GM21360 (cell line): ENCODE data around the gene ANO10.

Experiments
- ATAC-seq: cut with Tn5 transposase; IDR thresholded peaks from one replicate; pipeline ENCODE4 v1.9.1; 2021; ENCODE audit warnings: mild to moderate bottlenecking, moderate library complexity; ENCODE audit not compliant: unreplicated experiment

ANO10 gene

DNA sequence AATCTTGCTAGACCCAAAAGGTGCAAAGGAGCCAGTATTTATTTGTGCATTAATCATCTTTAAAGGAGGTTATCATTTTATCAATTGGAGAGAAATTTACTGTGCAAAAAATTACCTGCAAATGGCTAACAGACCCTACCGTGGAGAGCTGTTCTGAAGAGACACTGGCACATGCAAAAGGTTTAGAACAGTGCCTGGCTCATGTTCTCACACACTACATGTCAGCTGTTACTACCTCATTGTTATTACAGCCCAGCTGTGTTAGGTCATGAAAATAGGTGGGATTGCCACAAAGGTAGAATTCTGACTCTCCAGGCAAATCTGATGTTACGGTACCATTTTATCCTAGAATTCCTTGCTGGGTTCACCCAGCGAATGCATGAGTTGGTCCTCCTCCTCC is 198.2 kb downstream of the ANO10 start:
- no peak for ATAC-seq

DNA sequence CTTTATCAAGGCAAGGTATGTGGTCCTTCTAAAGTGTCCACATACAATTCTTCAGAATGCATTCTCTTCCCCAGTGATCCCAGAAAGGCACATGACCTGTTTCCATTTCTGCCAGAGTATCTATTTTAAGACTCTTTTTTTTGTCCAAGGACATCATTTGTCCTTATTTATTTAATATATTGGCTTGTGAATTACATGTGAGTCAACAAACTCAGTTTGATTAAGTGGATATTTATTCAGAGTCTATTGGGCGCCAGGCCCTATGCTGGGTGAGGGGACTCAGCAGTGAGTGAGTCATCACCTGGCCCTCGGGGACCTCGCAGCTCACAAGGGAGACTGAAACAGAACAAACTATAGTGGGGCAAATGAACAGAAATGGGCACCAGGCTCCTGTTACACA is 198.7 kb downstream of the ANO10 start:
- no peak for ATAC-seq

GRCh38 chr3:43418601-43419272 is 203.1 kb downstream of the ANO10 start:
- no peak for ATAC-seq

DNA sequence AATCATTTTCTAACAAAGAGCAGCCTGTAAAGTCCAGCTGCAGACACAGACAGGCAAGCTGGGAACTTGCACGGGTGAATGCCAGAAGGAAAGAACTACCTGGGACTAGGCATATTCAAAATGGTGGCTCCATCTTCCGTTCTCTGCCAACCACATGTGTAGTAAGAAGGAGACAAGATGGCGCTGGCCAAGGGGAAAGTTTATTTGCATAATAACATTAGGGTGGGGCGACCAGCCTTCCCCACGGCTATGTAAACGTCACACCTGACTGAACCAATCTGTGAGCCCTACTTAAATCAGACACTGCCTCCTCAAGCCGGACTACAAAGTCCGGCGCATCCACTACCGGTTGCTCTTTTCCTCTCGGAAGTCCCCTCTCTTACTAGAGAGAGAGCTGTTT is 204.7 kb downstream of the ANO10 start:
- ATAC-seq = no peak

DNA sequence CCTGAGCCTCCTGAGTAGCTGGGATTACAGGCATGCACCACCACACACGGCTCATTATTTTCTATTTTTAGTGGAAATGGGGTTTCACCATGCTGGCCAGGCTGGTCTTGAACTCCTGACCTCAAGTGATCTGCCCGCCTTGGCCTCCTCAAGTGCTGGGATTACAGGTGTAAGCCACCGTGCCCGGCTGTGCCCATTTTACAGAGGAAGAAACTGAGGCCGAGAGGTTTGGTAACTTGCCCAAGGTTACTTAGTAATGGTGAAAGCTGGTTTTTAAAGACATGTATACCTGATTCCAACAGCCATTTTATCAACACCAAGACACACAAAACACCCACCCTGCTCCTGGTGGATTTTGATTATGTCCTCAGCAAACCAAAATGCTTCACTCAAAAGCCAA is 206.7 kb downstream of the ANO10 start:
- no peak for ATAC-seq

- no peak for ATAC-seq
These were observed 208.0 kb downstream of the ANO10 start for GRCh38 chr3:43413676-43414368.

DNA sequence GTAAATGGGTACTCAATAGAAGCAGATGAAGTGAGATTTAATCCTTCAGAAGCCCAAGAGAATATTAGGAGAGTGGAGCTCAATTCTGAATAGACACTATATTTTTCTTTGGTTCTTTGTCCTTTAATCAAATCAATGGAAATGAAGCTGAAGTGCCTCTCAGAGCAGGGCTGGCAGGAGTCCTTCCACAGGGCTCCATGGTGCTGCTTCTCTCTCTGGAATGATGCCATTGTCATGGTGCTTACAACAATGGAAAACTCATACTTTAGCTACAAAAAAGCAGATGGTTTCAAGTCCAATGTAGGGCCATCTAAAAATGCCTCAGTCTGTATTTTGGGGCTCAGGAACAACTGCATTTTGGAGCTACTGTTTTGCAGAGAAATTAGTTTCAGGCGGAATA is 210.4 kb downstream of the ANO10 start:
- ATAC-seq = no peak

- no peak for ATAC-seq
These were observed 211.2 kb downstream of the ANO10 start for GRCh38 chr3:43410592-43410991.

GRCh38 chr3:43409506-43409905 is 212.3 kb downstream of the ANO10 start:
- ATAC-seq = no peak

DNA sequence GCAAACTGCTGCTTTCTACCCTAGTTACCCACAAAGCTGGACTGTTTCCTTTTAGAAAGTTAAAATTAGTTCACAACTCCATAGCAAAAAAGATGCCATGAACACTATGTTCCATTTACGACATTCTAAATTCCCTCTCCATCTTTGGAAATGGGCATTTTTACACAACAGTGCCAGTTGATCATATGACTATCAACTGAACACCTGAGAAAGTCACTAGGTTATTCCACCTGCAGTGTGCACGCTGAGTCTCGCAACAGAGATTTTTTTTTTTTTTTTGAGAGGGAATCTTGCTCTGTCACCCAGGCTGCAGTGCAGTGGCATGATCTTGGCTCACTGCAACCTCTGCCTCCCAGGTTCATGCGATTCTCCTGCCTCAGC is 215.2 kb downstream of the ANO10 start:
- ATAC-seq = no peak

- ATAC-seq = no peak
These were observed 215.7 kb downstream of the ANO10 start for GRCh38 chr3:43405888-43406642.

GRCh38 chr3:43400781-43401730 is 220.8 kb downstream of the ANO10 start:
- ATAC-seq = no peak

DNA sequence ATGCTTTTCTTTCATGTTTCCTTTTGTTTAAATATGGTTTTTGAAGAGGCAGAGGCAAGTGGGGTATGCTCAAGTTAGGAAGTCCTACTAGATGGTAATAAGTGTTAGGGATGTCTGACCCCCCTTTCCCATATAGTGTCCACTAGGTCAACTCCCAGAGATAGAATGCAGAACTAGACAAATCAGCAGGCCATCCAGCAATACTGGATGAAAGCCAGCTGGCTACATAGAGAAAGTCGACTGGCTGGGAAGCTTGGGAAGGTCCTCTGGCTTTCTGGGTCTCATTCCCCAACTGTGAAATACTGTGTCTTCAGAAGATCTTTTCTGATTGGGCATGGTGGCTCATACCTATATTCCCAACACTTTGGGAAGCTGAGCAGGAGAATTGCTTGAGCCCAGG is 221.6 kb downstream of the ANO10 start:
- no peak for ATAC-seq

DNA sequence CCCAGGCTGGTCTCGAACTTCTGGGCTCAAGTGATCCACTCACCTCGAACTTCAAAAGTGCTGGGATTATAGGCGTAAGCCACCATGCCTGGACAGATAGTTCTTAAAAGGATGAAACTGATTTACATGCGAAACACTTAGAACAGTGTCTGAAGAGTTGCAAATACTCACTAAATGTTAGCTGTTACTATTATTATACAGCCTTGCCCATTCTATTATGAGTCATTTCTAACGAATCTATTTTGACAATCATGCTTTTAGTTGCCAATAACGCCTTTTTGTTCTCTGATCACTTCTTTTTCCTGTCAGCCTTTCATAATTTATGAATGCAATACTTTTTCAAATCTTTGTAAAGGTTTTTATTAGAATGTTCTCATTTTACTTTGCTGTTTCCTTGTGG is 222.8 kb downstream of the ANO10 start:
- no peak for ATAC-seq

DNA sequence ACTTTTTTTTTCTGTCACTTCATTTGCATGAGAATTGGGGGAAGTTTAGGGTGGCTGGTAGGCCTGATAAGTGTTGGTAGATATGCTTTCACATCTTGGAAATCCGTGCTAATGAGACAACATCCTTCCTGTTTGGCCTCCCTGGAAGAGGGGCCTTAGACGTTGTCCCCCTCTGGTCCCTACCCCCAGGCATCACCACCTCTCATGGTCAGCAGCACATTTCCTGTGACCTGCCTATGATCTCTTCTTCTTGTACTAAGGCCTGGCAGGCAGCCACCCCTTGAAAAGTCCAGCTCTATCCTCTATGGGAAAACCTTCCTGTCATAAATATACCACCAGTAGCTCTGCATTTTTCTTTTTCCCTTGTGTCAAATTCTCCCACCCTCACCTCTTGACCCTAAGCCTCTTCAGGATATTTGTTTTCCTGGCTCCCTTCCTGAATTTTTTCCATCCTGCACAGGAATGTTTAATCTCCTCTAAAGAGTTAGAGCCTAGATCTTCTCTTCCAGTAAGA is 227.7 kb downstream of the ANO10 start:
- no peak for ATAC-seq

- ATAC-seq = no peak
These were observed 230.2 kb downstream of the ANO10 start for GRCh38 chr3:43391621-43392020.

- ATAC-seq = no peak
These were observed 231.6 kb downstream of the ANO10 start for GRCh38 chr3:43390255-43390588.

- no peak for ATAC-seq
These were observed 232.2 kb downstream of the ANO10 start for GRCh38 chr3:43389388-43390254.

- ATAC-seq = no peak
These were observed 232.9 kb downstream of the ANO10 start for GRCh38 chr3:43388915-43389314.

GRCh38 chr3:43388175-43388574 is 233.6 kb downstream of the ANO10 start:
- no peak for ATAC-seq
